Stimulated activated CD8-positive, alpha-beta memory T cell treated with anti-CD3 and anti-CD28 coated beads, Interleukin-7, amount 100 ng/mL, for 24 hours (primary cell): ENCODE results near the gene GARIN1A.
A peak's percentile ranks its signal among the peaks of the same experiment; 100 is the strongest.
"Not testable (repeated sequence)": the region's sequence is repeated elsewhere in the genome, so short reads cannot be mapped to it uniquely, and the experiment has no call there.

ENCODE experiments used
- DNase-seq: peaks from one replicate; pipeline ENCODE4 v3.0.0-alpha.2; 2020; ENCODE audit warnings: low read depth

The GARIN1A gene

DNA sequence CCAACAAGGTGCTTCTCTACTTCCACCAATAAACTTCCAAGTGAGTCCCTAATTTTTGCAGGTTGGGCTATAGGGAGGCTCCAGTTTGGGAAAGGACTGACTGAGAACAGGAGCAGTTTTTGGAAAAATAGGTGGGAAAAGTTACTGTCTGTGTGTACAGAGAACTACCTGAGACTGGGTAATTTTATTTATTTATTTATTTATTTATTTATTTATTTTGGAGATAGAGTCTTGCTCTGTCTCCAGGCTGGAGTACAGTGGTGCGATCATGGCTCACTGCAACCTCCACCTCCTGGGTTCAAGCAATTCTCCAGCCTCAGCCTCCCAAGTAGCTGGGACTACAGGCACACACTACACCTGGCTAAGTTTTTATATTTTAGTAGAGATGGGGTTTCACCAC, 11.2 kb downstream of the GARIN1A start:
- DNase-seq: not testable (repeated sequence)

DNA sequence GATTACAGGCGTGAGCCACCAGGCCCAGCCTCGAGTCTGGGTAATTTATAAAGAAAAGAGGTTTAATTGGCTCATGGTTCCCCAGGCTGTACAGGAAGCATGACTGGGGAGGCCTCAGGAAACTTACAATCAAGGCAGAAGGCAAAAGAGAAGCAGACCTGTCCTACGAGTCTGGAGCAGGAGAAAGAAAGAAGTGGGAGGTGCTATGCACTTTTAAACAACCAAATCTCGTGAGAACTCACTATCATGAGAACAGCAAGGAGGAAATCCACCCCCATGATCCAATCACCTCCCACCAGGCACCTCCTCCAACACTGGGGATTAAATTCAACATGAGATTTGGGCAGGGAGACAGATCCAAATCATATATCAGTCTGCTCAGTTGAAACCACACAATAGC, 11.6 kb downstream of the GARIN1A start:
- not testable (repeated sequence) for DNase-seq

GRCh38 chr7:128687131-128687530, 15.0 kb downstream of the GARIN1A start:
- DNase-seq: no peak

GRCh38 chr7:128688492-128688891, 16.4 kb downstream of the GARIN1A start:
- no peak for DNase-seq

GRCh38 chr7:128689161-128689935, 17.3 kb downstream of the GARIN1A start:
- not testable (repeated sequence) for DNase-seq

GRCh38 chr7:128691227-128691626, 19.1 kb downstream of the GARIN1A start:
- no peak for DNase-seq

DNA sequence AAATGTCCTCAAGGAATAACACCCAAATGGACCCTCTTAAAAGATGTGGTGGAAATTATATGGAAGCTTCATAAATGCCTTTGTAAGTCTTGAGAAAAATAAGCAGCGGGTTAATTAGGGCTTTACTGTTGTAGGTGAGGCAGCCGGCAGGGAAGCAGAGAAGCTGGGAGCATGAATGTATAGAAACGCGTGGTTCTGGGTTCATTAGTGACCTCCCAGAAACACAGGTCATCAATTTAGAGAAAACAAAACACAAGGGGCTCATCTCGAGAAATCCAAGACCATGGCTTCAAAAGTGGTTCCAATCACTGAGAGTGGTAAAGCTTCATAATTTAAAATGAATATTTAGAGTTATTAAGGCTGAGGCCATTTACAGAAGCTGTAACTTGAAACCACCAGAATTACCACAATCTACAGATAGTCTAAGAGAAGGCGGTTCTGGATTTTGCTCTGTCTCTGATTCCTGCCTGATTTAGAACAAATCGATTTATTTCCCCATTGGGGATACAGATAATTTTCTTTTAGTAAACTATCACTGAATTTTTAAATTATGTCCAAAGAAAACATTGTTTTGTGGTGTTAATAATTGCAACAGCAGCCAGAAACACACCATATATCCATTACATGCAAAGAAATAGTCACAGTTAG, 20.7 kb downstream of the GARIN1A start:
- no peak for DNase-seq

- DNase-seq: no peak
These were observed 21.4 kb downstream of the GARIN1A start for GRCh38 chr7:128693373-128694015.

- DNase-seq: no peak
These were observed 22.6 kb downstream of the GARIN1A start for GRCh38 chr7:128694738-128695137.

DNA sequence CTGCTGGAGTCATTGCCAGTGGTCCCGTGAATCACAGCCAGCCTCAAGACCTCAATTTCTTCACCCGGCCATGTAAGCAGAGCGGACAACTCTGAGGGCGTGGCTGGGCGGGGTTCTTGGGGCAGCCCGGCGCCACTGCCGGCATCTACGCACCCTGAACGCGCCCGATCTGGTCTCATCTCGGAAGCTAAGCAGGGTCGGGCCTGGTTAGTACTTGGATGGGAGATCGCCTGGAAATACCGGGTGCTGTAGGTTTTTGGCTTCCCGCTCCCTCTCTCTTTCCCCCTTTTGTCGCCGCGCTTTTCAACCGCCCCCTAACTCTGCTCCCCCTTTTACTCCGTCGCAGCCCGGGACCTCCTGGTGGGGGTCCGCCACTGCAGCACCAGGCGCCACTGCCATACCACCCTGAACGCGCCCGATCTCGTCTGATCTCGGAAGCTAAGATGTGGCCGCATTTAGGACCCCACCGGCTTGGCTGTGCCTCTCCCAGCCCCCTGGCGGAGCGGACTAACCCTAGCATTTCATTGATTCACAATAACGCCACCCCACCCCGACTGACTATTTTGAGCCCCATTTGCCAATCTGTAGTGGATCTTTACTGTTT, 25.3 kb downstream of the GARIN1A start:
- DNase-seq: peak; percentile 24

DNA sequence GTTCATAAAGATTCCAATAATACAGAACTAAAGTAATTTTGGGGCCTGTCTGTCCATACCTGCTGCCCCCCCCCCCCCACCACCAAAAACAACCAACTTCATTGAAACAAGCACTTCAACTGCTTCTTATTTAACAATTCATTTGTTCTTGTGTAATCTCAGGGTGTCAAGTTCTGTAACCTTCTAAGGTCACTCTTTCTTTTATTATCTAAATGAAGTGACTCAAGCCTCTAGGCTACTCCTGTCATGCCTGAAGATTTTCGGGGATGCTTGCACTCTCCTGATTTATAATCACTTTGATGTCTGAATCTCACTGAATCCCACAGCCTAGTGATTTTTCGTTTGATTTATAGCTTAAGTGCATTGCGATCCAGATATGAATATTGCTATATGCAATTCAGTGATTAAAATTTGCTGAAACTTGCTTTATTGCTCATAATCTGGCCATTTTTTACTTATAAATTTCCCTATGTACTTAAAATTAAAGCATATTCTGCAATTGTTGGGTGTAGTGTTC, 27.2 kb downstream of the GARIN1A start:
- no peak for DNase-seq

DNA sequence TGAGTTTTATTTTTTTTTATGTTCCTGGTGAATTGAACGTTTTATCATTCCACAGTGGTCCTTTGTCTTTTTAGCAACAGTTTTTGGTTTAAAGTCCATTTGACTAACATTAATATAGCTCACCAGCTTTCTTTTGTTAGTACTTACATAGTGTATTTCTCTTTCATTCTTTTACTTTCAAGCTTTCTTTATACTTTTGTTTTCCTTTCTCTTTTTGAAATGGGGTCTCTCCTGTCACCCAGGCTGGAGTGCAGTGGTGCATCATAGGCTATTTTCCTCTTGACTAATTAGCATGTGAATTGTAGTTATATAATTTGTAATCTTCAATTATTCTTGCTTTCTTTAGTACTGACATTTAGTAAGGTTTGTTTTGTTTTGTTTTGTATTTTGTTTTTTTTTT, 27.8 kb downstream of the GARIN1A start:
- no peak for DNase-seq

- DNase-seq: no peak
These were observed 29.1 kb downstream of the GARIN1A start for GRCh38 chr7:128701062-128701785.

- DNase-seq: no peak
These were observed 31.6 kb downstream of the GARIN1A start for GRCh38 chr7:128703609-128704241.

GRCh38 chr7:128705891-128706333, 33.8 kb downstream of the GARIN1A start:
- no peak for DNase-seq

GRCh38 chr7:128707752-128708151, 35.7 kb downstream of the GARIN1A start:
- no peak for DNase-seq

GRCh38 chr7:128708235-128708634, 36.1 kb downstream of the GARIN1A start:
- no peak for DNase-seq

DNA sequence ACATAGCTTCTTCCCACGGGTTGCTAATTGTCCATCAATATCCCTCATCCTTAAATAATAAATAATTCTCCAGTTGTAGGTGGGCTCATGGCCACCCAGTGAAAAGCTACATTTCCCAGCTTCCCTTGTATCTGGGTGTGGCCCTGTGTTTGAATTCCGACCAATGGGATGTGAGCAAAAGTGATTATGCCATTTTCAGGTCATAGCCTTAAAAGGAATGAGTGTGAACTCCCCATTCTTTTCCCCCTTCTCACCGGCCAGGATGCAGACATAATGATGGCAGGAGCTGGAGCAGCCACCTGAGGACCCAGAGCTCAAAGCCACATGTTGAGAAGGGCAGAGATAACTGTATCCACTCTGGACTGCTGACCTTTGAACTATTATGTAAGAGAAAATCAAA, 36.7 kb downstream of the GARIN1A start:
- no peak for DNase-seq

DNA sequence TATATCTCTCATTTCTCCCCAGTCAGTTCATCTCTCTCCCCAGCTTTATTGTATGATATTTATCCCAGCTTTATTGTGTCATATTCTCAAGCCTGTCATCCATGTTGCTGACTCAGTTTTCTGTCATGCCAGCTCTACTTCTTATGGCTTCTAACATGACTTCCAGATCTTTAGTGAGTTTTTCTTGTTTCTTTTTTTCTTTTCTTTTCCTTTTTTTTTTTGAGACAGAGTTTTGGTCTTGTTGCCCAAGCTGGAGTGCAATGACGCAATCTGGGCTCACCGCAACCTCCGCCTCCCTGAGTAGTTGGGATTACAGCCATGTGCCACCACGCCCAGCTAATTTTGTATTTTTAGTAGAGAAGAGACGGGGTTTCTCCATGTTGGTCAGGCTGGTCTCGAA, 38.4 kb downstream of the GARIN1A start:
- DNase-seq: no peak

DNA sequence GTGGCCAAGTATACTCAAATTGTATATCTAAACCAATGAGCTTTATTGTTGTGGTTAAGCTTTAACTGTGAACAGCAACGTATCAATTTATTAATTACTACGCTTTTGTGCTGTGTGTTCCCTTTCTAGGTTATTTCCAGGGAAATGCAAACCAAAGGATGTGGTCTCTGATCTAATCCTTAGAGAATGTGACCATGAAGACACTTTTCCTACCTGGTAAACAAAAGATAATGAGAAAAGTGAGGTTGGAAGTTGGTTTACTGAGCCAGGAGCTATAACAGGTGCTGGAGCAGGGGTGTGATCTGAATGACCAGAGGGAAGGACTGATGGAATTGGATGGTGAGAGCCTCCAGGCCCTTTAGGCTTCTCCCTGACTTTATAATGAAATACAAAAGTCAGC, 41.7 kb downstream of the GARIN1A start:
- DNase-seq: no peak
